PC-3 (cell line): ENCODE results near the gene TPPP. TPM values are rescaled to one million over a fixed set of nuclear protein-coding genes. Genes with fewer than 3 reads are reported as not detected.

Experiments used
- ATAC-seq: fragments of 200-7000 bp; cut with Tn5 transposase; 2 replicates; pipeline ENCODE4 v1.9.1; 2020; ENCODE audit warnings: mild to moderate bottlenecking, moderate library complexity
- BruUV-seq: library from RNA; stranded (reverse); fragments of 400-500 nt; replicated peaks from 2 replicates; lab custom pipeline; 2021; lab: Mats Ljungman, UMichigan
- CTCF ChIA-PET: fragments of 300-600 bp; sonication (Branson Sonifier 250); formaldehyde crosslinking; loops from one replicate; lab custom pipeline; 2022; ENCODE audit warnings: antibody characterized with exemption; lab: Charles Lee
- POLR2A ChIA-PET: fragments of 300-600 bp; sonication (Branson Sonifier 250); formaldehyde crosslinking; loops from one replicate; lab custom pipeline; 2022; ENCODE audit warnings: antibody characterized with exemption; ENCODE audit not compliant: unreplicated experiment; lab: Charles Lee
- DNase-seq: peaks from one replicate; pipeline ENCODE4 v3.0.0-alpha.2; 2015
- H2AFZ ChIP-seq: fragments of 300-600 bp; sonication (generic); 2 replicates; pipeline ENCODE4 v1.6.0; 2016; ENCODE audit warnings: antibody characterized with exemption, low read length
- H3F3A ChIP-seq: fragments of 300-600 bp; sonication (generic); one replicate; pipeline ENCODE4 v1.6.0; 2017; ENCODE audit warnings: antibody characterized with exemption, low read length, control low read depth, mild to moderate bottlenecking; ENCODE audit not compliant: unreplicated experiment
- H3K27ac ChIP-seq: fragments of 300-600 bp; sonication (generic); 2 replicates; pipeline ENCODE4 v1.5.1; 2016; ENCODE audit warnings: mild to moderate bottlenecking, low read length
- H3K27me3 ChIP-seq: fragments of 300-600 bp; sonication (generic); 2 replicates; pipeline ENCODE4 v1.6.1; 2016; ENCODE audit warnings: low read length, mixed read lengths
- H3K36me3 ChIP-seq: fragments of 300-600 bp; sonication (generic); 2 replicates; pipeline ENCODE4 v1.6.1; 2016; ENCODE audit warnings: low read depth, mixed run types, low read length, mixed read lengths
- H3K4me1 ChIP-seq: fragments of 300-600 bp; sonication (generic); 2 replicates; pipeline ENCODE4 v1.5.1; 2016; ENCODE audit warnings: low read length; ENCODE audit not compliant: insufficient read depth
- H3K4me2 ChIP-seq: fragments of 300-600 bp; sonication (generic); 2 replicates; pipeline ENCODE4 v1.6.0; 2016; ENCODE audit warnings: low read length
- H3K4me3 ChIP-seq: fragments of 300-600 bp; sonication (generic); 2 replicates; pipeline ENCODE4 v1.5.1; 2016; ENCODE audit warnings: mild to moderate bottlenecking, low read length, mixed read lengths
- H3K79me2 ChIP-seq: fragments of 300-600 bp; sonication (generic); 2 replicates; pipeline ENCODE4 v1.6.1; 2017; ENCODE audit warnings: low read length, mixed read lengths
- H3K9ac ChIP-seq: fragments of 300-600 bp; sonication (generic); 2 replicates; pipeline ENCODE4 v1.6.0; 2016; ENCODE audit warnings: mild to moderate bottlenecking, low read length
- H3K9me2 ChIP-seq: fragments of 300-600 bp; sonication (generic); replicated peaks from 2 replicates; pipeline ENCODE4 v1.6.1; 2016; ENCODE audit warnings: mixed run types, low read length, mixed read lengths
- H3K9me3 ChIP-seq: fragments of 300-600 bp; sonication (generic); 2 replicates; pipeline ENCODE4 v1.6.1; 2016; ENCODE audit warnings: low read length, mixed read lengths
- H4K20me1 ChIP-seq: fragments of 300-600 bp; sonication (generic); 2 replicates; pipeline ENCODE4 v1.6.1; 2016; ENCODE audit warnings: low read length, mixed read lengths
- CTCF ChIP-seq: fragments of 300-600 bp; sonication (generic); conservative IDR thresholded peaks from 2 replicates; pipeline ENCODE4 v1.5.1; 2017; ENCODE audit warnings: antibody characterized with exemption, low read depth, mild to moderate bottlenecking, low read length
- EZH2 ChIP-seq: fragments of 300-600 bp; sonication (generic); IDR thresholded peaks from one replicate; pipeline ENCODE4 v1.6.1; 2017; ENCODE audit warnings: antibody characterized with exemption, mild to moderate bottlenecking, low read length; ENCODE audit not compliant: unreplicated experiment
- EZH2phosphoT487 ChIP-seq: fragments of 300-600 bp; sonication (generic); IDR thresholded peaks from 2 replicates; pipeline ENCODE4 v1.6.1; 2018; ENCODE audit warnings: mild to moderate bottlenecking, antibody characterized with exemption, low read length, borderline replicate concordance
- intact Hi-C: fragments of 100-400 bp; cut with micrococcal nuclease; formaldehyde crosslinking; loops from 2 replicates; pipeline ENCODE4 v1.9.0; 2023
- total RNA-seq: library from RNA; depleted of rRNA; stranded (reverse); fragments of >200 nt; gene quantifications from 2 replicates; pipeline ENCODE4 v1.2.3, GENCODE V29; 2014

TPPP gene
- total RNA-seq, 1 experiment from 2014 or later: 1.9 TPM

- ATAC-seq (no peak), DNase-seq (no peak)
- Histone ChIP-seq H3K9me3 (no peaks in the 10 kb centered on the region), H3K4me2 (no peak overlapping the region), H3K4me1 (0 out of 2 replicates have a peak, but pooled peaks cover 5% of the 10 kb centered on the region), H3K36me3 (peaks cover 50% of the 10 kb centered on the region), H2AFZ (no peak overlapping the region), H3K27me3 (no peaks in the 10 kb centered on the region), H4K20me1 (peaks cover 24% of the 10 kb centered on the region), H3F3A (no peaks in the 10 kb centered on the region), H3K9ac (no peak overlapping the region), H3K9me2 (no peaks in the 10 kb centered on the region), H3K4me3 (no peak overlapping the region), H3K79me2 (peaks cover 33% of the 10 kb centered on the region), H3K27ac (no peak overlapping the region)
- ChIA-PET POLR2A (no interaction called here), CTCF (no interaction called here)
- TF ChIP-seq EZH2phosphoT487: no peak
- no peak for TF ChIP-seq CTCF
- no peak for TF ChIP-seq EZH2
- intact Hi-C loops: no loop called here
- BruUV-seq: no TSS peak
Observed at GRCh38 chr5:620152-620551, 73.0 kb downstream of the TPPP start.

GRCh38 chr5:619444-619843 is 73.7 kb downstream of the TPPP start:
- BruUV-seq: no TSS peak
- no peak overlapping the region for H2AFZ ChIP-seq
- intact Hi-C loops: loop anchor here (10.0 kb wide), 2 partner anchors 145 to 175 kb away; partner anchors contain the start of gene EXOC3
- no peak overlapping the region for H3K27ac ChIP-seq
- no peak overlapping the region for H3K4me3 ChIP-seq
- no peaks in the 10 kb centered on the region for H3K9me3 ChIP-seq
- H3K27me3 ChIP-seq: no peaks in the 10 kb centered on the region
- no peak overlapping the region for H3K4me2 ChIP-seq
- H3F3A ChIP-seq: no peaks in the 10 kb centered on the region
- TF ChIP-seq EZH2 (no peak), CTCF (no peak), EZH2phosphoT487 (no peak)
- no peak overlapping the region for H3K9ac ChIP-seq
- peaks cover 43% of the 10 kb centered on the region for H3K36me3 ChIP-seq
- H3K4me1 ChIP-seq: 0 out of 2 replicates have a peak, but pooled peaks cover 8% of the 10 kb centered on the region
- DNase-seq (no peak), ATAC-seq (no peak)
- POLR2A ChIA-PET: no interaction called here
- CTCF ChIA-PET: no interaction called here
- peaks cover 40% of the 10 kb centered on the region for H3K79me2 ChIP-seq
- peaks cover 30% of the 10 kb centered on the region for H4K20me1 ChIP-seq
- no peaks in the 10 kb centered on the region for H3K9me2 ChIP-seq

DNA sequence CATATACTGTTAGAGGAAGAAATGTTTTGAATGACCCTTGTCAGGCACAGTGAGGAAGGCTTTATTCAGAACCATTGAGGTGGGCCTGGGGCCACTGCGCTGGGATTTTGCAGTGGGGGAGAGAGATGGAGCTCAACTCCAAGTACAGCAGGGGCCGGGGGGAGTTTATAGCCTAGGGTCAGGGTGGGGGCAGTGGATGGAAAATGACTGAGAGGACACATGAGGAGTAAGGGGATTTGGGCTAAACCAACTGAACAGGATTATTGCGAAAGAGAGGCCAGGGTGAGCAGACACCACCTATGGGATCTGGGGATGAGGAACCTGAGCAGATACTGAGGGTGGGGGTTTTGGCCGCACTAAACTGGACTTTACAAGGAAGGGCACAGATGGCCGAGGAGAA is 74.7 kb downstream of the TPPP start:
- Histone ChIP-seq H3K27ac (no peak overlapping the region), H3F3A (no peaks in the 10 kb centered on the region), H2AFZ (no peak overlapping the region), H3K4me2 (no peak overlapping the region), H3K79me2 (peaks cover 50% of the 10 kb centered on the region), H3K4me1 (peaks cover 16% of the 10 kb centered on the region), H3K27me3 (no peaks in the 10 kb centered on the region), H3K36me3 (peaks cover 43% of the 10 kb centered on the region), H3K9ac (no peak overlapping the region), H4K20me1 (peaks cover 30% of the 10 kb centered on the region), H3K9me2 (no peaks in the 10 kb centered on the region), H3K4me3 (no peak overlapping the region), H3K9me3 (no peaks in the 10 kb centered on the region)
- DNase-seq (no peak), ATAC-seq (no peak)
- BruUV-seq: no TSS peak
- ChIA-PET CTCF (no interaction called here), POLR2A (no interaction called here)
- intact Hi-C loops: loop anchor here (10.0 kb wide), 2 partner anchors 144 to 174 kb away; partner anchors contain the start of gene EXOC3
- no peak for TF ChIP-seq EZH2
- no peak for TF ChIP-seq CTCF
- no peak for TF ChIP-seq EZH2phosphoT487
